Neural cell (in vitro differentiated cells): ENCODE measurements around the gene CACNA2D1.

Experiments used
- CTCF ChIP-seq: fragments of 450-650 bp; IDR thresholded peaks from 2 replicates; pipeline ENCODE4 v1.5.1; 2014; ENCODE audit warnings: antibody characterized with exemption, mild to moderate bottlenecking, moderate library complexity; ENCODE audit not compliant: poor library complexity, severe bottlenecking
- SMC3 ChIP-seq: fragments of 450-650 bp; conservative IDR thresholded peaks from 2 replicates; pipeline ENCODE4 v1.6.1; 2014; ENCODE audit warnings: antibody characterized with exemption, mild to moderate bottlenecking, moderate library complexity; ENCODE audit not compliant: poor library complexity
- TAF1 ChIP-seq: IDR thresholded peaks from 2 replicates; pipeline ENCODE4 v1.6.1; 2012; ENCODE audit warnings: low read depth
- TF ChIP-seq, protein P1 (sequence below): IDR thresholded peaks from 2 replicates; pipeline ENCODE4 v1.6.1; 2012; ENCODE audit warnings: borderline replicate concordance

DNA sequence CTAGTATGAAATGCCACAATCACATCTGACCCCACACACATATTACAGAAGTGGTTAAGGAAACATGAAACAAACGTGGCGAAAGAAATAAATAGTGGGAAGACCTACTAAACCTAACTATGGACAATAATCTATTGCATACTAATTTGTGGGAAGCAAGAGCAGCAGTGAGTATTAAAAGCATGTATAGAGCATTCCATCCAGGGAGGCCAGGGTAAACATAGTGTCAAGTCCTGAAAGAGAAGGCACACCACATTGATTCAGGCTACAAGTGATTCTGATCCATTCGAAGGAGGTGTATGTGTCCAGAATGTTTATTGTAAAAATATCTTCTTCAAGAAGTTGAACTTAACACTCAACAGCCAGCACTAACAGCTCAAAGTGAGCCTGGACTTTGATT is 29.2 kb downstream of the CACNA2D1 start:
- TF ChIP-seq CTCF (no peak), SMC3 (no peak), TAF1 (no peak)
- TF ChIP-seq, protein P1, sequence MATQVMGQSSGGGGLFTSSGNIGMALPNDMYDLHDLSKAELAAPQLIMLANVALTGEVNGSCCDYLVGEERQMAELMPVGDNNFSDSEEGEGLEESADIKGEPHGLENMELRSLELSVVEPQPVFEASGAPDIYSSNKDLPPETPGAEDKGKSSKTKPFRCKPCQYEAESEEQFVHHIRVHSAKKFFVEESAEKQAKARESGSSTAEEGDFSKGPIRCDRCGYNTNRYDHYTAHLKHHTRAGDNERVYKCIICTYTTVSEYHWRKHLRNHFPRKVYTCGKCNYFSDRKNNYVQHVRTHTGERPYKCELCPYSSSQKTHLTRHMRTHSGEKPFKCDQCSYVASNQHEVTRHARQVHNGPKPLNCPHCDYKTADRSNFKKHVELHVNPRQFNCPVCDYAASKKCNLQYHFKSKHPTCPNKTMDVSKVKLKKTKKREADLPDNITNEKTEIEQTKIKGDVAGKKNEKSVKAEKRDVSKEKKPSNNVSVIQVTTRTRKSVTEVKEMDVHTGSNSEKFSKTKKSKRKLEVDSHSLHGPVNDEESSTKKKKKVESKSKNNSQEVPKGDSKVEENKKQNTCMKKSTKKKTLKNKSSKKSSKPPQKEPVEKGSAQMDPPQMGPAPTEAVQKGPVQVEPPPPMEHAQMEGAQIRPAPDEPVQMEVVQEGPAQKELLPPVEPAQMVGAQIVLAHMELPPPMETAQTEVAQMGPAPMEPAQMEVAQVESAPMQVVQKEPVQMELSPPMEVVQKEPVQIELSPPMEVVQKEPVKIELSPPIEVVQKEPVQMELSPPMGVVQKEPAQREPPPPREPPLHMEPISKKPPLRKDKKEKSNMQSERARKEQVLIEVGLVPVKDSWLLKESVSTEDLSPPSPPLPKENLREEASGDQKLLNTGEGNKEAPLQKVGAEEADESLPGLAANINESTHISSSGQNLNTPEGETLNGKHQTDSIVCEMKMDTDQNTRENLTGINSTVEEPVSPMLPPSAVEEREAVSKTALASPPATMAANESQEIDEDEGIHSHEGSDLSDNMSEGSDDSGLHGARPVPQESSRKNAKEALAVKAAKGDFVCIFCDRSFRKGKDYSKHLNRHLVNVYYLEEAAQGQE = no peak
